Gastrocnemius medialis (tissue), 4 donors: ENCODE measurements around the gene MPIG6B.

Source experiments
- POLR2A ChIP-seq, 2 donors: fragments of 450-650 bp; IDR thresholded peaks; one replicate each; pipeline ENCODE4 v1.6.1; 2017; ENCODE audit warnings: antibody characterized with exemption in 2 of 2, mild to moderate bottlenecking in 2 of 2, moderate library complexity in 2 of 2
- TF ChIP-seq, protein P1 (sequence below), 5 experiments: fragments of 450-650 bp in 3 of 5; fragments of 200-600 bp in 2 of 5; sonication (generic) in 2 of 5; IDR thresholded peaks in 4 of 5; conservative IDR thresholded peaks in 1 of 5; 1 replicate in 4 of 5; 2 replicates in 1 of 5; pipeline ENCODE4 v1.5.1; 2016 to 2019; ENCODE audit warnings: antibody characterized with exemption in 5 of 5, mild to moderate bottlenecking in 3 of 5, moderate library complexity in 3 of 5

DNA sequence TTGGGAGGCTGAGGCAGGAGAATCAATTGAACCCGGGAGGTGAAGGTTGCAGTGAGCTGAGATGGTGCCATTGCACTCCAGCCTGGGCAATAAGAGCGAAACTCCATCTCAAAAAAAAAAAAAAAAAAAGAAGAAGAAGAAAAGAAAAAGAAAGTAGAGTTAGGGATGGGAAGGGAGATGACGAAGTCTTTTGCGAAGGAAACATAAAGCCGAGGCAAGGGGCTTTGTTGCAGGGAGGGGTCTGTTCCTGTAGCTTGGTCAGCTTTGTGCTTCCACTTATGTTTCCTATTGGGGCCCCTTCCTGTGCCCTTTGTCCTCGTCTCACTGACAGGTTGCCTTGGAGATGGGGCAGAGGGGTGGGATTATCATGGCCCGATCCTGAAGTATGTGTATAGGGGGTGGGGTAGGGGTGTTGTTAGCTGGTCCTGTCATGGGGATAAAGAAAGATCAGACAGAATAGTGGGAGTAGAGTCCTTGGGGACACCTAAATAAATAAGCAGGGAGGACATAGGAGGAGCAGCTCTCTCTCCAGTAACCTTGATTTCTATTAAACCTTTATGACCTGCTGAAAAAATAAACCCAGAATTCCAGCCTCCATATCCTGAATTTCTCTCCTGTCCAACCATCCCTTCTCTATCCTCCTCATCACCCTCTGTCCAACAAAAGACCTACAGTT, 14.3 kb downstream of the MPIG6B start:
- TF ChIP-seq, protein P1, sequence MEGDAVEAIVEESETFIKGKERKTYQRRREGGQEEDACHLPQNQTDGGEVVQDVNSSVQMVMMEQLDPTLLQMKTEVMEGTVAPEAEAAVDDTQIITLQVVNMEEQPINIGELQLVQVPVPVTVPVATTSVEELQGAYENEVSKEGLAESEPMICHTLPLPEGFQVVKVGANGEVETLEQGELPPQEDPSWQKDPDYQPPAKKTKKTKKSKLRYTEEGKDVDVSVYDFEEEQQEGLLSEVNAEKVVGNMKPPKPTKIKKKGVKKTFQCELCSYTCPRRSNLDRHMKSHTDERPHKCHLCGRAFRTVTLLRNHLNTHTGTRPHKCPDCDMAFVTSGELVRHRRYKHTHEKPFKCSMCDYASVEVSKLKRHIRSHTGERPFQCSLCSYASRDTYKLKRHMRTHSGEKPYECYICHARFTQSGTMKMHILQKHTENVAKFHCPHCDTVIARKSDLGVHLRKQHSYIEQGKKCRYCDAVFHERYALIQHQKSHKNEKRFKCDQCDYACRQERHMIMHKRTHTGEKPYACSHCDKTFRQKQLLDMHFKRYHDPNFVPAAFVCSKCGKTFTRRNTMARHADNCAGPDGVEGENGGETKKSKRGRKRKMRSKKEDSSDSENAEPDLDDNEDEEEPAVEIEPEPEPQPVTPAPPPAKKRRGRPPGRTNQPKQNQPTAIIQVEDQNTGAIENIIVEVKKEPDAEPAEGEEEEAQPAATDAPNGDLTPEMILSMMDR (IDR thresholded peaks at IDR 0.05 in 4 of 5, conservative IDR thresholded peaks at IDR 0.05 in 1 of 5): no peak
- TF ChIP-seq POLR2A (IDR thresholded peaks at IDR 0.05): no peak
